Gastrocnemius medialis (tissue), 4 donors: ENCODE data around the gene APC2.

Source experiments
- CTCF ChIP-seq, 5 experiments: fragments of 450-650 bp in 3 of 5; fragments of 200-600 bp in 2 of 5; sonication (generic) in 2 of 5; IDR thresholded peaks in 4 of 5; conservative IDR thresholded peaks in 1 of 5; 1 replicate in 4 of 5; 2 replicates in 1 of 5; pipeline ENCODE4 v1.5.1; 2016 to 2019; ENCODE audit warnings: antibody characterized with exemption in 5 of 5, mild to moderate bottlenecking in 3 of 5, moderate library complexity in 3 of 5
- POLR2A ChIP-seq, 2 donors: fragments of 450-650 bp; IDR thresholded peaks; one replicate each; pipeline ENCODE4 v1.6.1; 2017; ENCODE audit warnings: antibody characterized with exemption in 2 of 2, mild to moderate bottlenecking in 2 of 2, moderate library complexity in 2 of 2

DNA sequence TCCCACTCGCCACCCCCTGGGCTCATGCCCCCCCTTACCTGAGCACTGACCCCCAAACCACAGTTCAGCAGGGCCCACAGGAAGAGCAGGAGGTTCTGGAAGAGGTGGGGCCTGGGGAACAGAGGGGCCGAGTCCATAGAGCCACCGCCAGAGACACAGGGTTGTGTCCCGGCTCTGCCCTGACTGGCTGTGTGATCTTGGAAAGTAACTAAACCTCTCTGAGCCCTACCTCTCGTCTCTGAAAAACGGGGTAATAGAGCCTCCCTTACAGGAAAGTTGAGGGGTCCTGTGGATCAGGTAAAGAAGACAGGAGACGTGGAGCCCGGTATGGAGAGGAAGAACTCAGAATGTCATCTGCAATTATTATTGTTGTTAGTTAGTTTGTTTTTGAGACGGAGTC lies 60.9 kb downstream of the APC2 start:
- TF ChIP-seq CTCF (IDR thresholded peaks at IDR 0.05 in 4 of 5, conservative IDR thresholded peaks at IDR 0.05 in 1 of 5): no peak
- TF ChIP-seq POLR2A (IDR thresholded peaks at IDR 0.05): no peak
